MM.1S (cell line): ENCODE results near the gene PTPRG.

Experiments
- DNase-seq: peaks from one replicate; pipeline ENCODE4 v3.0.0-alpha.2; 2015
- H2AFZ ChIP-seq: fragments of 300-600 bp; sonication (generic); 2 replicates; pipeline ENCODE4 v1.6.0; 2016; ENCODE audit warnings: antibody characterized with exemption, low read length
- H3F3A ChIP-seq: fragments of 300-600 bp; sonication (generic); 2 replicates; pipeline ENCODE4 v1.6.1; 2016; ENCODE audit warnings: mild to moderate bottlenecking, antibody characterized with exemption, low read length, moderate library complexity, mixed read lengths; ENCODE audit not compliant: insufficient read depth
- H3K27ac ChIP-seq: fragments of 300-600 bp; sonication (generic); 2 replicates; pipeline ENCODE4 v1.5.1; 2016; ENCODE audit warnings: mild to moderate bottlenecking, low read length
- H3K27me3 ChIP-seq: fragments of 300-600 bp; sonication (generic); replicated peaks from 2 replicates; pipeline ENCODE4 v1.6.0; 2016; ENCODE audit warnings: low read length; ENCODE audit not compliant: insufficient read depth
- H3K36me3 ChIP-seq: fragments of 300-600 bp; sonication (generic); replicated peaks from 2 replicates; pipeline ENCODE4 v1.6.1; 2016; ENCODE audit warnings: mild to moderate bottlenecking, low read length, mixed read lengths; ENCODE audit not compliant: insufficient read depth
- H3K4me1 ChIP-seq: fragments of 300-600 bp; sonication (generic); 2 replicates; pipeline ENCODE4 v1.6.1; 2016; ENCODE audit warnings: low read length, mixed read lengths
- H3K4me2 ChIP-seq: fragments of 300-600 bp; sonication (generic); 2 replicates; pipeline ENCODE4 v1.6.0; 2016; ENCODE audit warnings: low read depth, low read length
- H3K4me3 ChIP-seq: fragments of 300-600 bp; sonication (generic); 2 replicates; pipeline ENCODE4 v1.5.1; 2016; ENCODE audit warnings: low read length, mixed read lengths
- H3K79me2 ChIP-seq: fragments of 300-600 bp; sonication (generic); 2 replicates; pipeline ENCODE4 v1.6.1; 2016; ENCODE audit warnings: mixed run types, low read length, mixed read lengths
- H3K9ac ChIP-seq: fragments of 300-600 bp; sonication (generic); 2 replicates; pipeline ENCODE4 v1.6.1; 2016; ENCODE audit warnings: low read length, mixed read lengths
- H3K9me2 ChIP-seq: fragments of 300-600 bp; sonication (generic); replicated peaks from 2 replicates; pipeline ENCODE4 v1.6.1; 2016; ENCODE audit warnings: mild to moderate bottlenecking, low read length, mixed read lengths; ENCODE audit not compliant: insufficient read depth
- H3K9me3 ChIP-seq: fragments of 300-600 bp; sonication (generic); replicated peaks from 2 replicates; pipeline ENCODE4 v1.6.1; 2016; ENCODE audit warnings: mild to moderate bottlenecking, low read length, mixed read lengths; ENCODE audit not compliant: insufficient read depth
- H4K20me1 ChIP-seq: fragments of 300-600 bp; sonication (generic); 2 replicates; pipeline ENCODE4 v1.6.1; 2016; ENCODE audit warnings: mild to moderate bottlenecking, low read length, moderate library complexity, mixed read lengths; ENCODE audit not compliant: insufficient read depth
- EZH2 ChIP-seq: fragments of 300-600 bp; sonication (generic); optimal IDR thresholded peaks from 2 replicates; pipeline ENCODE3; 2017; ENCODE audit warnings: low read depth, mild to moderate bottlenecking, antibody characterized with exemption, low read length, mixed read lengths
- EZH2phosphoT487 ChIP-seq: fragments of 300-600 bp; sonication (generic); IDR thresholded peaks from 2 replicates; pipeline ENCODE4 v1.6.1; 2018; ENCODE audit warnings: antibody characterized with exemption, low read length
- TF ChIP-seq, protein P1 (sequence below): fragments of 300-600 bp; sonication (generic); IDR thresholded peaks from 2 replicates; pipeline ENCODE4 v1.5.1; 2016; ENCODE audit warnings: antibody characterized with exemption, low read length, mixed read lengths

The PTPRG gene

DNA sequence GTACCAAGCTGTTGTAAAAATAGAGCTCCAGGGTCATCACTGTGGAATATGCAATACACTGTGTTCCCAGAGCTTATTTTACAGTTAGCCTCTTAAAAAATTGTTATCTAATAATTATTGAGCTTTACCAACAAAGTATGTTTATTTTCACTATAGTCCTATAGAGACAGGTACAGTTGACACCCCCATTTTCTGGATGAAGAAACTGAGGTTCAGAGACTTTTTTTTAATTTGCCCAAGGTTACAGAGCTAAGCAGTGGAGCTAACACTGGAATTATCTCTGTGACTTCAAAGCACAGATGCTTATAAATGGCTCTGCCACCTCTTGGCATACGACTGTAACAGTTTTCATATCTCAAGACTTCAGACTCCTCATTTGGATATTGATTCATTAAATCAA, 685.6 kb downstream of the PTPRG start:
- Histone ChIP-seq H3K9me2 (no peaks in the 10 kb centered on the region), H4K20me1 (no peaks in the 10 kb centered on the region), H3K27me3 (no peaks in the 10 kb centered on the region), H2AFZ (no peak overlapping the region), H3K79me2 (no peaks in the 10 kb centered on the region), H3K4me1 (0 out of 2 replicates have a peak, but pooled peaks cover 5% of the 10 kb centered on the region), H3K4me3 (no peak overlapping the region), H3K4me2 (no peak overlapping the region), H3K27ac (no peak overlapping the region), H3F3A (no peaks in the 10 kb centered on the region), H3K9ac (no peak overlapping the region), H3K36me3 (no peaks in the 10 kb centered on the region), H3K9me3 (no peaks in the 10 kb centered on the region)
- TF ChIP-seq EZH2: no peak
- TF ChIP-seq, protein P1, sequence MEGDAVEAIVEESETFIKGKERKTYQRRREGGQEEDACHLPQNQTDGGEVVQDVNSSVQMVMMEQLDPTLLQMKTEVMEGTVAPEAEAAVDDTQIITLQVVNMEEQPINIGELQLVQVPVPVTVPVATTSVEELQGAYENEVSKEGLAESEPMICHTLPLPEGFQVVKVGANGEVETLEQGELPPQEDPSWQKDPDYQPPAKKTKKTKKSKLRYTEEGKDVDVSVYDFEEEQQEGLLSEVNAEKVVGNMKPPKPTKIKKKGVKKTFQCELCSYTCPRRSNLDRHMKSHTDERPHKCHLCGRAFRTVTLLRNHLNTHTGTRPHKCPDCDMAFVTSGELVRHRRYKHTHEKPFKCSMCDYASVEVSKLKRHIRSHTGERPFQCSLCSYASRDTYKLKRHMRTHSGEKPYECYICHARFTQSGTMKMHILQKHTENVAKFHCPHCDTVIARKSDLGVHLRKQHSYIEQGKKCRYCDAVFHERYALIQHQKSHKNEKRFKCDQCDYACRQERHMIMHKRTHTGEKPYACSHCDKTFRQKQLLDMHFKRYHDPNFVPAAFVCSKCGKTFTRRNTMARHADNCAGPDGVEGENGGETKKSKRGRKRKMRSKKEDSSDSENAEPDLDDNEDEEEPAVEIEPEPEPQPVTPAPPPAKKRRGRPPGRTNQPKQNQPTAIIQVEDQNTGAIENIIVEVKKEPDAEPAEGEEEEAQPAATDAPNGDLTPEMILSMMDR: no peak
- no peak for TF ChIP-seq EZH2phosphoT487
- DNase-seq: no peak

DNA sequence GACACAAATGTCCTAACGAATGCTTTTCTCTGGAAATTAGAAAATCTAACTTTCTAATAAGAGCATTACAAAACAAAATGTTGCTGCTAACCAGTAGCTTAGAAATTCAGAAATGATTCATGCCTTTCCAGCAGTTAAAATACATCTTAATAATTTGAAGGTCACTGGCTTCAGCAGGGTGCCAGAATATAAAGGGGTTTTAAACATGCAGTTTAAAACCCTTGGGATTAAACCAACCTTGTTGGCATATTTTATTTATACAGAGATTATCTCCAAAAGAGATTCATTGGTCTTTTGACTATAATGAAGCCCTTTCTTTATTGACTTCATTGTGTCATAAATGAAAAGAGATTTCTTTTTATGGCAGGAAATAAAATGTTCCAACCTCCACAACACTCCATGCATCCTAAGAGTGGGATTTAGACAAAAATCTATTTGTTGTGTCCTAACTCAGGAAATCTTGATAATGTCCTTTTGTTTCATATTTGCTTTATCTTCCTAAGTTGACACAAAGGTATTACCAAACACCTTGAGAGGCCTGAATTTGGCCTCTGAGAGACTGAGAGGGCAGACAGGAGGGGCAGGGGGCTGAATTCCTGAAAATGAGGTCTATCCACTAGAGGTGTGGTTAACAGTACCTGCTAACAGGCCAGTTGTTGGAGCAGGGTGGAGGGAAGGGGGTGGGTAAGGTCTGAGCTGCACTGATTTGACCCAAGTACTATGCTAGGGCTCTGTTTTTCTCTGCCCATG, 687.5 kb downstream of the PTPRG start:
- no peak for DNase-seq
- no peak overlapping the region for H2AFZ ChIP-seq

DNA sequence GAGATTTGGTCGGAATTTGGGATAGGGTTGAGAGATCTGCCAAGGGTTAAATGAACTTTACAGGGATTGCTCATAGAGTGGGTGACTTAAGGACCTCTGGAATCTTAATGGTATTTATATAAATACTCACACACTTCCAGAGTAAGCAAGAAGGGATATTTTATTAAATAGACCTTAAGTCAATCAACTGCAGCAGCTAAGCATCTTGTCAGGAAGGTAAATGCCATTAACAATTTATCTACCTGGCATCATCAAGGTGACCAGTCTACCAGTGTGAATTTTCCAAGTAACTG, 688.1 kb downstream of the PTPRG start:
- Histone ChIP-seq H3K27ac (no peak overlapping the region), H3K79me2 (no peaks in the 10 kb centered on the region), H3F3A (no peaks in the 10 kb centered on the region), H4K20me1 (no peaks in the 10 kb centered on the region), H3K9ac (no peak overlapping the region), H3K9me2 (no peaks in the 10 kb centered on the region), H3K9me3 (no peaks in the 10 kb centered on the region), H3K4me1 (0 out of 2 replicates have a peak, but pooled peaks cover 5% of the 10 kb centered on the region), H2AFZ (no peak overlapping the region), H3K27me3 (no peaks in the 10 kb centered on the region), H3K4me3 (no peak overlapping the region), H3K4me2 (no peak overlapping the region), H3K36me3 (no peaks in the 10 kb centered on the region)
- no peak for DNase-seq
- TF ChIP-seq EZH2 (no peak), EZH2phosphoT487 (no peak)
- TF ChIP-seq, protein P1: no peak

More for the DNA sequence above, 687.5 kb downstream of the PTPRG start:
- Histone ChIP-seq H3F3A (no peaks in the 10 kb centered on the region), H3K9ac (no peak overlapping the region), H3K9me2 (no peaks in the 10 kb centered on the region), H3K27ac (no peak overlapping the region), H4K20me1 (no peaks in the 10 kb centered on the region), H3K36me3 (no peaks in the 10 kb centered on the region), H3K79me2 (no peaks in the 10 kb centered on the region), H3K4me3 (no peak overlapping the region), H3K9me3 (no peaks in the 10 kb centered on the region), H3K27me3 (no peaks in the 10 kb centered on the region), H3K4me1 (0 out of 2 replicates have a peak, but pooled peaks cover 5% of the 10 kb centered on the region), H3K4me2 (no peak overlapping the region)
- no peak for TF ChIP-seq EZH2phosphoT487

- no peaks in the 10 kb centered on the region for H3K9me3 ChIP-seq
- no peaks in the 10 kb centered on the region for H3K27me3 ChIP-seq
- H3K9me2 ChIP-seq: no peaks in the 10 kb centered on the region
- H4K20me1 ChIP-seq: no peaks in the 10 kb centered on the region
- H3K4me1 ChIP-seq: 0 out of 2 replicates have a peak, but pooled peaks cover 3% of the 10 kb centered on the region
- no peak overlapping the region for H2AFZ ChIP-seq
- DNase-seq: no peak
- no peak overlapping the region for H3K27ac ChIP-seq
- H3F3A ChIP-seq: no peaks in the 10 kb centered on the region
- TF ChIP-seq, protein P1: no peak
- no peak for TF ChIP-seq EZH2phosphoT487
- no peak for TF ChIP-seq EZH2
- no peaks in the 10 kb centered on the region for H3K79me2 ChIP-seq
- H3K4me3 ChIP-seq: no peak overlapping the region
- H3K4me2 ChIP-seq: no peak overlapping the region
- no peaks in the 10 kb centered on the region for H3K36me3 ChIP-seq
- H3K9ac ChIP-seq: no peak overlapping the region
Observed at GRCh38 chr3:62249855-62250543, 688.6 kb downstream of the PTPRG start.
